ENCODE results near the gene MAPKAPK2. TPM values are rescaled to one million over a fixed set of nuclear protein-coding genes. Genes with fewer than 3 reads are reported as not detected.

Gene MAPKAPK2
- total RNA-seq, 1 experiment from 2014 or later: 54.9 TPM

DNA sequence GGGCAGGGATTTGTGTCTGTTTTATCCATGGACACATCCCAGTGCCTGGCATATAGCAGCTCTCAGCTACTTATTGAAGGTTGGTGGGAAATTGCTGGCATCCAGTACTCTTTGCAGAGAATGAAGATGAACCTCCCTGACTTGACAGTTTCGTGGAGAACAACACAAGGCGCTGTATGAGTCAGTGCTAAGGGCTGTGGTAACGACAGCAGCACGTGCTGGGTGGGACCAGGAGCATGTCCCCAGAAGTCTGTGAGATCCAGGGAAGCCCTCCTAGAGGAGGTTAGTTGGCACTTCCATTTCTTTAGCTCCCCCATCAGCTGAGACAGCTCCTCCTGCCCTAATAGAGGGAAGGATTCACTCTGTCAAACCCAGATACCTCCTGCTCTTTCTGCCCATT, 60.0 kb downstream of the MAPKAPK2 start:
- no peak for TF ChIP-seq ZNF263 (CRISPR knock-in tag; IDR thresholded peaks at IDR 0.05; ENCODE audit: low read depth)
- TF ChIP-seq, protein P1, sequence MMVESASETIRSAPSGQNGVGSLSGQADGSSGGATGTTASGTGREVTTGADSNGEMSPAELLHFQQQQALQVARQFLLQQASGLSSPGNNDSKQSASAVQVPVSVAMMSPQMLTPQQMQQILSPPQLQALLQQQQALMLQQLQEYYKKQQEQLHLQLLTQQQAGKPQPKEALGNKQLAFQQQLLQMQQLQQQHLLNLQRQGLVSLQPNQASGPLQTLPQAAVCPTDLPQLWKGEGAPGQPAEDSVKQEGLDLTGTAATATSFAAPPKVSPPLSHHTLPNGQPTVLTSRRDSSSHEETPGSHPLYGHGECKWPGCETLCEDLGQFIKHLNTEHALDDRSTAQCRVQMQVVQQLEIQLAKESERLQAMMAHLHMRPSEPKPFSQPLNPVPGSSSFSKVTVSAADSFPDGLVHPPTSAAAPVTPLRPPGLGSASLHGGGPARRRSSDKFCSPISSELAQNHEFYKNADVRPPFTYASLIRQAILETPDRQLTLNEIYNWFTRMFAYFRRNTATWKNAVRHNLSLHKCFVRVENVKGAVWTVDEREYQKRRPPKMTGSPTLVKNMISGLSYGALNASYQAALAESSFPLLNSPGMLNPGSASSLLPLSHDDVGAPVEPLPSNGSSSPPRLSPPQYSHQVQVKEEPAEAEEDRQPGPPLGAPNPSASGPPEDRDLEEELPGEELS (CRISPR knock-in tag; IDR thresholded peaks at IDR 0.05): no peak
- no peak for TF ChIP-seq TEAD1 (CRISPR knock-in tag; IDR thresholded peaks at IDR 0.05)
- TF ChIP-seq, protein P2, sequence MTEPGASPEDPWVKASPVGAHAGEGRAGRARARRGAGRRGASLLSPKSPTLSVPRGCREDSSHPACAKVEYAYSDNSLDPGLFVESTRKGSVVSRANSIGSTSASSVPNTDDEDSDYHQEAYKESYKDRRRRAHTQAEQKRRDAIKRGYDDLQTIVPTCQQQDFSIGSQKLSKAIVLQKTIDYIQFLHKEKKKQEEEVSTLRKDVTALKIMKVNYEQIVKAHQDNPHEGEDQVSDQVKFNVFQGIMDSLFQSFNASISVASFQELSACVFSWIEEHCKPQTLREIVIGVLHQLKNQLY (CRISPR knock-in tag; IDR thresholded peaks at IDR 0.05): no peak
- ChIA-PET CTCF (interaction anchor here (1.1 to 1.7 kb wide), 3 partner anchors 18 to 165 kb away, joined by 3 to 4 read pairs (median 4); no protein-coding TSS in a partner anchor), POLR2A (no interaction called here)
- Mint-ChIP-seq H3K27me3 (ENCODE audit: low read depth) (no peaks in the 10 kb centered on the region; the same call in none of the 2 replicates), H3K36me3 (no peaks in the 10 kb centered on the region), H3K9me3 (no peaks in the 10 kb centered on the region), H3K4me1 (peaks cover 8% of the 10 kb centered on the region), H3K4me3 (no peak overlapping the region), H3K27ac (no peak overlapping the region)
- no peak; the same call in 1 of the 2 replicates for ATAC-seq
- DNase-seq (ENCODE audit: low spot score): no peak

DNA sequence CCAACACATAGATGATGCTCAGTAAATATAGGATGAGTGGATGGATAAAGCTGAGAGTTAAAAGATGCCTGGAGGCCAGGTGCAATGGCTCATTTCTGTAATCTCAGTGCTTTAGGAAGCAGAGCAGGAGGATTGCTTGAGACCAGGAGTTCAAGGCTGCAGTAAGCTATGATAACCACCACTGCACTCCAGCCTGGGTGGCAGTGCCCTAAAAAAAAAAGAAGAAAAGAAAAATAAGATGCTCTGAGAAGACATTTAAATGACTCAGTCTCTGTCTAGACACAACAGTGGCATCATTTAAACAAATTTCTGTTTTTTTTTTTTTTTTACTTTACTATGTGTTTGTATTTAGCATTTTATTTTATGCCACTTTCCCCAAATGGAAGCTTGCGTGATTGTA, 60.6 kb downstream of the MAPKAPK2 start:
- H3K27ac Mint-ChIP-seq: no peak overlapping the region
- H3K9me3 Mint-ChIP-seq: no peaks in the 10 kb centered on the region
- DNase-seq (ENCODE audit: low spot score) (no peak), ATAC-seq (no peak)
- H3K36me3 Mint-ChIP-seq: no peaks in the 10 kb centered on the region
- H3K4me1 Mint-ChIP-seq: 0 out of 2 replicates have a peak, but pooled peaks cover 6% of the 10 kb centered on the region
- no peaks in the 10 kb centered on the region; the same call in none of the 2 replicates for H3K27me3 Mint-ChIP-seq (ENCODE audit: low read depth)
- POLR2A ChIA-PET: no interaction called here
- no peak overlapping the region for H3K4me3 Mint-ChIP-seq
- CTCF ChIA-PET: interaction anchor here (1.1 to 1.7 kb wide), 3 partner anchors 24 to 237 kb away, joined by 3 to 4 read pairs (median 3); no protein-coding TSS in a partner anchor
- TF ChIP-seq, protein P3, sequence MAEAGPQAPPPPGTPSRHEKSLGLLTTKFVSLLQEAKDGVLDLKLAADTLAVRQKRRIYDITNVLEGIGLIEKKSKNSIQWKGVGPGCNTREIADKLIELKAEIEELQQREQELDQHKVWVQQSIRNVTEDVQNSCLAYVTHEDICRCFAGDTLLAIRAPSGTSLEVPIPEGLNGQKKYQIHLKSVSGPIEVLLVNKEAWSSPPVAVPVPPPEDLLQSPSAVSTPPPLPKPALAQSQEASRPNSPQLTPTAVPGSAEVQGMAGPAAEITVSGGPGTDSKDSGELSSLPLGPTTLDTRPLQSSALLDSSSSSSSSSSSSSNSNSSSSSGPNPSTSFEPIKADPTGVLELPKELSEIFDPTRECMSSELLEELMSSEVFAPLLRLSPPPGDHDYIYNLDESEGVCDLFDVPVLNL (CRISPR knock-in tag; IDR thresholded peaks at IDR 0.05; ENCODE audit: borderline replicate concordance, low read depth): no peak
- TF ChIP-seq HMGA2 (CRISPR knock-in tag; IDR thresholded peaks at IDR 0.05): no peak
- TF ChIP-seq, protein P4, sequence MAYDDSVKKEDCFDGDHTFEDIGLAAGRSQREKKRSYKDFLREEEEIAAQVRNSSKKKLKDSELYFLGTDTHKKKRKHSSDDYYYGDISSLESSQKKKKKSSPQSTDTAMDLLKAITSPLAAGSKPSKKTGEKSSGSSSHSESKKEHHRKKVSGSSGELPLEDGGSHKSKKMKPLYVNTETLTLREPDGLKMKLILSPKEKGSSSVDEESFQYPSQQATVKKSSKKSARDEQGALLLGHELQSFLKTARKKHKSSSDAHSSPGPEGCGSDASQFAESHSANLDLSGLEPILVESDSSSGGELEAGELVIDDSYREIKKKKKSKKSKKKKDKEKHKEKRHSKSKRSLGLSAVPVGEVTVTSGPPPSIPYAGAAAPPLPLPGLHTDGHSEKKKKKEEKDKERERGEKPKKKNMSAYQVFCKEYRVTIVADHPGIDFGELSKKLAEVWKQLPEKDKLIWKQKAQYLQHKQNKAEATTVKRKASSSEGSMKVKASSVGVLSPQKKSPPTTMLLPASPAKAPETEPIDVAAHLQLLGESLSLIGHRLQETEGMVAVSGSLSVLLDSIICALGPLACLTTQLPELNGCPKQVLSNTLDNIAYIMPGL (CRISPR knock-in tag; IDR thresholded peaks at IDR 0.05): no peak
- TF ChIP-seq ELF4 (CRISPR knock-in tag; IDR thresholded peaks at IDR 0.05; ENCODE audit: low read depth): no peak
- TF ChIP-seq FOXJ3 (CRISPR knock-in tag; IDR thresholded peaks at IDR 0.05; ENCODE audit: borderline replicate concordance): no peak
- TF ChIP-seq RORB (CRISPR knock-in tag; IDR thresholded peaks at IDR 0.05): no peak
- TF ChIP-seq NFATC4 (CRISPR knock-in tag; IDR thresholded peaks at IDR 0.05): no peak
- TF ChIP-seq MYBL2 (CRISPR knock-in tag; IDR thresholded peaks at IDR 0.05): no peak
- TF ChIP-seq, protein P5, sequence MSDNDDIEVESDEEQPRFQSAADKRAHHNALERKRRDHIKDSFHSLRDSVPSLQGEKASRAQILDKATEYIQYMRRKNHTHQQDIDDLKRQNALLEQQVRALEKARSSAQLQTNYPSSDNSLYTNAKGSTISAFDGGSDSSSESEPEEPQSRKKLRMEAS (CRISPR knock-in tag; IDR thresholded peaks at IDR 0.05): no peak
- no peak for TF ChIP-seq ATF1 (CRISPR knock-in tag; IDR thresholded peaks at IDR 0.05)
- no peak for TF ChIP-seq NR1H2 (CRISPR knock-in tag; IDR thresholded peaks at IDR 0.05)
- no peak for TF ChIP-seq TEAD1 (CRISPR knock-in tag; IDR thresholded peaks at IDR 0.05)
- TF ChIP-seq, protein P6, sequence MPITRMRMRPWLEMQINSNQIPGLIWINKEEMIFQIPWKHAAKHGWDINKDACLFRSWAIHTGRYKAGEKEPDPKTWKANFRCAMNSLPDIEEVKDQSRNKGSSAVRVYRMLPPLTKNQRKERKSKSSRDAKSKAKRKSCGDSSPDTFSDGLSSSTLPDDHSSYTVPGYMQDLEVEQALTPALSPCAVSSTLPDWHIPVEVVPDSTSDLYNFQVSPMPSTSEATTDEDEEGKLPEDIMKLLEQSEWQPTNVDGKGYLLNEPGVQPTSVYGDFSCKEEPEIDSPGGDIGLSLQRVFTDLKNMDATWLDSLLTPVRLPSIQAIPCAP (CRISPR knock-in tag; IDR thresholded peaks at IDR 0.05): no peak
- no peak for TF ChIP-seq NR2C2 (CRISPR knock-in tag; IDR thresholded peaks at IDR 0.05)
